HepG2 (cell line): ENCODE data around the gene IQCC. TPM values are rescaled to one million over a fixed set of nuclear protein-coding genes. Genes with fewer than 3 reads are reported as not detected.
A peak's percentile ranks its signal among the peaks of the same experiment; 100 is the strongest.

Source experiments
- CHD4 ChIP-seq: fragments of 200-600 bp; sonication (generic); IDR thresholded peaks from 2 replicates; pipeline ENCODE4 v1.7.0; 2017; ENCODE audit warnings: mild to moderate bottlenecking, low read length, borderline replicate concordance
- GZF1 ChIP-seq: sonication (generic); formaldehyde crosslinking; IDR thresholded peaks from 2 replicates; pipeline ENCODE4 v1.5.1; 2020; ENCODE audit warnings: mild to moderate bottlenecking, missing genetic modification reagents
- HES4 ChIP-seq: sonication (generic); formaldehyde crosslinking; IDR thresholded peaks from 2 replicates; pipeline ENCODE4 v1.9.0; 2021; ENCODE audit warnings: mild to moderate bottlenecking, missing genetic modification reagents, borderline replicate concordance
- JDP2 ChIP-seq: sonication (generic); formaldehyde crosslinking; IDR thresholded peaks from 2 replicates; pipeline ENCODE4 v1.8.1; 2022; ENCODE audit warnings: missing genetic modification reagents, borderline replicate concordance
- KDM4B ChIP-seq: sonication (generic); formaldehyde crosslinking; IDR thresholded peaks from 2 replicates; pipeline ENCODE4 v1.4.0; 2020; ENCODE audit warnings: missing genetic modification reagents
- KLF6 ChIP-seq: IDR thresholded peaks from 2 replicates; pipeline ENCODE4 v1.8.0; 2016; ENCODE audit warnings: missing biosample characterization, missing genetic modification reagents
- MAFG ChIP-seq: sonication (generic); formaldehyde crosslinking; IDR thresholded peaks from 2 replicates; pipeline ENCODE4 v1.5.1; 2020; ENCODE audit warnings: mild to moderate bottlenecking, missing genetic modification reagents
- POLR2AphosphoS5 ChIP-seq: IDR thresholded peaks from 2 replicates; pipeline ENCODE4 v1.6.1; 2012; ENCODE audit warnings: low read depth, low read length
- REPIN1 ChIP-seq: sonication (generic); formaldehyde crosslinking; IDR thresholded peaks from 2 replicates; pipeline ENCODE4 v1.8.0; 2022; ENCODE audit warnings: missing genetic modification reagents, low read depth, mild to moderate bottlenecking, borderline replicate concordance
- RFXANK ChIP-seq: IDR thresholded peaks from 2 replicates; pipeline ENCODE4 v1.6.1; 2016
- TBX2 ChIP-seq: sonication (generic); formaldehyde crosslinking; IDR thresholded peaks from 2 replicates; pipeline ENCODE4 v1.5.0; 2020; ENCODE audit warnings: missing genetic modification reagents, mild to moderate bottlenecking, borderline replicate concordance
- U2AF2 ChIP-seq: fragments of 200-400 bp; formaldehyde crosslinking; IDR thresholded peaks from 2 replicates; pipeline ENCODE4 v1.6.1; 2017; ENCODE audit warnings: low read depth, mild to moderate bottlenecking, low read length
- YY1 ChIP-seq: IDR thresholded peaks from 2 replicates; pipeline ENCODE4 v1.6.1; 2011; ENCODE audit warnings: low read length, low read depth, moderate library complexity, mild to moderate bottlenecking; ENCODE audit not compliant: insufficient read depth, insufficient replicate concordance
- ZKSCAN1 ChIP-seq: fragments of 150-350 bp; IDR thresholded peaks from 2 replicates; pipeline ENCODE4 v1.6.1; 2014; ENCODE audit warnings: low read length
- ZNF143 ChIP-seq: sonication (generic); formaldehyde crosslinking; IDR thresholded peaks from 2 replicates; pipeline ENCODE4 v1.4.0; 2020; ENCODE audit warnings: missing genetic modification reagents
- ZNF337 ChIP-seq: sonication (generic); formaldehyde crosslinking; IDR thresholded peaks from 2 replicates; pipeline ENCODE4 v1.5.1; 2020; ENCODE audit warnings: missing genetic modification reagents, low read depth, mild to moderate bottlenecking, borderline replicate concordance
- ZNF556 ChIP-seq: sonication (generic); formaldehyde crosslinking; IDR thresholded peaks from 2 replicates; pipeline ENCODE4 v1.4.0; 2020; ENCODE audit warnings: mild to moderate bottlenecking, missing genetic modification reagents, borderline replicate concordance
- ZNF747 ChIP-seq: sonication (generic); formaldehyde crosslinking; IDR thresholded peaks from 2 replicates; pipeline ENCODE4 v1.8.1; 2023; ENCODE audit warnings: missing genetic modification reagents, mild to moderate bottlenecking, borderline replicate concordance
- polyA plus RNA-seq, 8 experiments: library from polyadenylated mRNA; depleted of rRNA in 3 of 8; stranded (reverse) in 7 of 8; unstranded in 1 of 8; fragments of >200 nt; fragmentation: Illumina TruSeq in 4 of 8; extraction: Trizol in 4 of 8; gene quantifications; 2 replicates each; pipeline versions ENCODE4 v1.2.1 to v1.2.3, GENCODE V29; 2011 to 2016; ENCODE audit warnings: low read depth in 4 of 8, missing spikeins in 1 of 8, mixed read lengths in 1 of 8; ENCODE audit not compliant: insufficient read depth in 1 of 8
- total RNA-seq, 5 experiments: library from RNA; depleted of rRNA; stranded (reverse); fragments of >200 nt; fragmentation: Illumina TruSeq; extraction: Trizol; gene quantifications; 2 replicates each; pipeline ENCODE4 v1.2.3, GENCODE V29; 2016; ENCODE audit warnings: low read depth in 1 of 5
- TF ChIP-seq, protein P1 (sequence below): IDR thresholded peaks from 2 replicates; pipeline ENCODE4 v1.6.1; 2016; ENCODE audit warnings: missing compliant biosample characterization, missing genetic modification reagents, borderline replicate concordance
- TF ChIP-seq, protein P2 (sequence below): sonication (generic); formaldehyde crosslinking; IDR thresholded peaks from 2 replicates; pipeline ENCODE4 v1.4.0; 2020; ENCODE audit warnings: low read depth, missing genetic modification reagents
- TF ChIP-seq, protein P3 (sequence below): sonication (generic); formaldehyde crosslinking; IDR thresholded peaks from 2 replicates; pipeline ENCODE4 v1.9.0; 2022; ENCODE audit warnings: missing genetic modification reagents, mild to moderate bottlenecking, borderline replicate concordance
- TF ChIP-seq, protein P4 (sequence below): sonication (generic); formaldehyde crosslinking; IDR thresholded peaks from 2 replicates; pipeline ENCODE4 v1.5.1; 2020; ENCODE audit warnings: missing genetic modification reagents, mild to moderate bottlenecking, borderline replicate concordance

Gene IQCC
- total and polyA plus RNA-seq, 2 of the 13 experiments (the other 11 are each of a cell fraction or from before 2014, with no cell fraction given): 1.7 to 3.0 TPM

DNA sequence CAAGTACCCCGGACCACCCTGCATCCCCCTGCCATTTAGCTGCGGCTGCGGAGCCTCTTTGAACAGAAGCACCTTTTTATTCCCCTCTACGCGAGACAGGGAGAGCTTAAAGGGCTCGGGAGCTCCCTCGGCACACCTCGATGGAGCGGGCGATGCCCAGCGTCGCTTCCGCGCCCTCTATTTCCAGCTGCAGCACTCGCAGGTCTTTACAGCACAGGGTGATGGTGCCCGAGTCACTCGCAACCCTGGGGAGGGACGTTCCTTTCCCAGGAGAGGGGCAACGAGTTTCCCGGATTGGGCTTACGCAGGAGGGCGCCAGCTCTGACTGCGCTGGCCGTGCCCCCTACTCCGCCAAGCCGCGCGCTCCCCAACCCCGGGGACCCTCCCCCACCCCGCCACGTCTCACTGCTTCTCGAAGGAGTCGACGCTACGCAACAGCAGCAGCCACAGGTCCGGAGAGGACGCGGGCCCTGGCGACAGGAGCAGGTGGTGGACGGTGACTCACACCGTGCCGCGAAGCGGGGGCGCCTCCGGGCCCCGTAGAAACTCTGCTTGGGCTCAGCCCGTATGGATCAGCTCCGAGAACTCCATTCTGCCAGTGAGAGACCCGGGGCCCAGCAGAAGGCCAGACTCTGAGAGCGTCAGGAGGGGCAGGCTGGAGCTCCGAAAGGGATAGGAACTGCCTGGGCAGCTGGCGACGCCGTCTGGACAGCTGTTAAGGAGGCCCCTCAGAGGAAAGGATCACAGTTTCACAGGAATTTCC, 35.7 kb downstream of the IQCC start (continued):
- TF ChIP-seq KLF6 (CRISPR knock-in tag): peak; percentile 68; the same call in 1 of the 2 replicates
- no peak for TF ChIP-seq U2AF2
- TF ChIP-seq POLR2AphosphoS5: no peak
- TF ChIP-seq REPIN1 (CRISPR knock-in tag): no peak
- TF ChIP-seq ZNF143 (CRISPR knock-in tag): no peak
- TF ChIP-seq TBX2: peak; percentile 25; the same call in 1 of the 2 replicates
- TF ChIP-seq HES4: no peak
- no peak for TF ChIP-seq ZNF337 (CRISPR knock-in tag)
- TF ChIP-seq JDP2 (CRISPR knock-in tag): no peak
- TF ChIP-seq, protein P1, sequence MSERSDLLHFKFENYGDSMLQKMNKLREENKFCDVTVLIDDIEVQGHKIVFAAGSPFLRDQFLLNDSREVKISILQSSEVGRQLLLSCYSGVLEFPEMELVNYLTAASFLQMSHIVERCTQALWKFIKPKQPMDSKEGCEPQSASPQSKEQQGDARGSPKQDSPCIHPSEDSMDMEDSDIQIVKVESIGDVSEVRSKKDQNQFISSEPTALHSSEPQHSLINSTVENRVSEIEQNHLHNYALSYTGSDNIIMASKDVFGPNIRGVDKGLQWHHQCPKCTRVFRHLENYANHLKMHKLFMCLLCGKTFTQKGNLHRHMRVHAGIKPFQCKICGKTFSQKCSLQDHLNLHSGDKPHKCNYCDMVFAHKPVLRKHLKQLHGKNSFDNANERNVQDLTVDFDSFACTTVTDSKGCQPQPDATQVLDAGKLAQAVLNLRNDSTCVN (CRISPR knock-in tag): no peak
- peak; percentile 69; the same call in 1 of the 2 replicates for TF ChIP-seq ZNF556 (CRISPR knock-in tag)
- TF ChIP-seq YY1: peak; percentile 18
- no peak for TF ChIP-seq GZF1
- 0 out of 2 replicates have a peak, but pooled peaks have one; percentile 10 for TF ChIP-seq KDM4B
- TF ChIP-seq CHD4: no peak
- TF ChIP-seq, protein P2, sequence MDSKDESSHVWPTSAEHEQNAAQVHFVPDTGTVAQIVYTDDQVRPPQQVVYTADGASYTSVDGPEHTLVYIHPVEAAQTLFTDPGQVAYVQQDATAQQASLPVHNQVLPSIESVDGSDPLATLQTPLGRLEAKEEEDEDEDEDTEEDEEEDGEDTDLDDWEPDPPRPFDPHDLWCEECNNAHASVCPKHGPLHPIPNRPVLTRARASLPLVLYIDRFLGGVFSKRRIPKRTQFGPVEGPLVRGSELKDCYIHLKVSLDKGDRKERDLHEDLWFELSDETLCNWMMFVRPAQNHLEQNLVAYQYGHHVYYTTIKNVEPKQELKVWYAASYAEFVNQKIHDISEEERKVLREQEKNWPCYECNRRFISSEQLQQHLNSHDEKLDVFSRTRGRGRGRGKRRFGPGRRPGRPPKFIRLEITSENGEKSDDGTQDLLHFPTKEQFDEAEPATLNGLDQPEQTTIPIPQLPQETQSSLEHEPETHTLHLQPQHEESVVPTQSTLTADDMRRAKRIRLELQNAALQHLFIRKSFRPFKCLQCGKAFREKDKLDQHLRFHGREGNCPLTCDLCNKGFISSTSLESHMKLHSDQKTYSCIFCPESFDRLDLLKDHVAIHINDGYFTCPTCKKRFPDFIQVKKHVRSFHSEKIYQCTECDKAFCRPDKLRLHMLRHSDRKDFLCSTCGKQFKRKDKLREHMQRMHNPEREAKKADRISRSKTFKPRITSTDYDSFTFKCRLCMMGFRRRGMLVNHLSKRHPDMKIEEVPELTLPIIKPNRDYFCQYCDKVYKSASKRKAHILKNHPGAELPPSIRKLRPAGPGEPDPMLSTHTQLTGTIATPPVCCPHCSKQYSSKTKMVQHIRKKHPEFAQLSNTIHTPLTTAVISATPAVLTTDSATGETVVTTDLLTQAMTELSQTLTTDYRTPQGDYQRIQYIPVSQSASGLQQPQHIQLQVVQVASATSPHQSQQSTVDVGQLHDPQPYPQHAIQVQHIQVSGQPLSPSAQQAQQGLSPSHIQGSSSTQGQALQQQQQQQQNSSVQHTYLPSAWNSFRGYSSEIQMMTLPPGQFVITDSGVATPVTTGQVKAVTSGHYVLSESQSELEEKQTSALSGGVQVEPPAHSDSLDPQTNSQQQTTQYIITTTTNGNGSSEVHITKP (CRISPR knock-in tag): no peak
- TF ChIP-seq, protein P3, sequence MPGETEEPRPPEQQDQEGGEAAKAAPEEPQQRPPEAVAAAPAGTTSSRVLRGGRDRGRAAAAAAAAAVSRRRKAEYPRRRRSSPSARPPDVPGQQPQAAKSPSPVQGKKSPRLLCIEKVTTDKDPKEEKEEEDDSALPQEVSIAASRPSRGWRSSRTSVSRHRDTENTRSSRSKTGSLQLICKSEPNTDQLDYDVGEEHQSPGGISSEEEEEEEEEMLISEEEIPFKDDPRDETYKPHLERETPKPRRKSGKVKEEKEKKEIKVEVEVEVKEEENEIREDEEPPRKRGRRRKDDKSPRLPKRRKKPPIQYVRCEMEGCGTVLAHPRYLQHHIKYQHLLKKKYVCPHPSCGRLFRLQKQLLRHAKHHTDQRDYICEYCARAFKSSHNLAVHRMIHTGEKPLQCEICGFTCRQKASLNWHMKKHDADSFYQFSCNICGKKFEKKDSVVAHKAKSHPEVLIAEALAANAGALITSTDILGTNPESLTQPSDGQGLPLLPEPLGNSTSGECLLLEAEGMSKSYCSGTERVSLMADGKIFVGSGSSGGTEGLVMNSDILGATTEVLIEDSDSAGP: peak; percentile 64
- TF ChIP-seq, protein P4, sequence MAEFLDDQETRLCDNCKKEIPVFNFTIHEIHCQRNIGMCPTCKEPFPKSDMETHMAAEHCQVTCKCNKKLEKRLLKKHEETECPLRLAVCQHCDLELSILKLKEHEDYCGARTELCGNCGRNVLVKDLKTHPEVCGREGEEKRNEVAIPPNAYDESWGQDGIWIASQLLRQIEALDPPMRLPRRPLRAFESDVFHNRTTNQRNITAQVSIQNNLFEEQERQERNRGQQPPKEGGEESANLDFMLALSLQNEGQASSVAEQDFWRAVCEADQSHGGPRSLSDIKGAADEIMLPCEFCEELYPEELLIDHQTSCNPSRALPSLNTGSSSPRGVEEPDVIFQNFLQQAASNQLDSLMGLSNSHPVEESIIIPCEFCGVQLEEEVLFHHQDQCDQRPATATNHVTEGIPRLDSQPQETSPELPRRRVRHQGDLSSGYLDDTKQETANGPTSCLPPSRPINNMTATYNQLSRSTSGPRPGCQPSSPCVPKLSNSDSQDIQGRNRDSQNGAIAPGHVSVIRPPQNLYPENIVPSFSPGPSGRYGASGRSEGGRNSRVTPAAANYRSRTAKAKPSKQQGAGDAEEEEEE (CRISPR knock-in tag): no peak
- TF ChIP-seq ZNF747 (CRISPR knock-in tag): no peak
- TF ChIP-seq RFXANK (CRISPR knock-in tag): no peak
- no peak for TF ChIP-seq MAFG
- no peak for TF ChIP-seq ZKSCAN1
